HG03565 (cell line): ENCODE measurements around the gene HOXD12.

Source experiments
- ATAC-seq: cut with Tn5 transposase; IDR thresholded peaks from one replicate; pipeline ENCODE4 v1.9.1; 2021; ENCODE audit warnings: mild to moderate bottlenecking, moderate library complexity; ENCODE audit not compliant: unreplicated experiment

HOXD12 gene

GRCh38 chr2:176130957-176131847 is 31.6 kb downstream of the HOXD12 start:
- ATAC-seq, result no peak

GRCh38 chr2:176131848-176132158 is 32.2 kb downstream of the HOXD12 start:
- no peak for ATAC-seq

GRCh38 chr2:176132205-176133171 is 32.9 kb downstream of the HOXD12 start:
- no peak for ATAC-seq

GRCh38 chr2:176133389-176133788 is 33.8 kb downstream of the HOXD12 start:
- ATAC-seq, result no peak

- ATAC-seq, result no peak
These were observed 34.4 kb downstream of the HOXD12 start for GRCh38 chr2:176134035-176134434.

- ATAC-seq, result no peak
These were observed 35.4 kb downstream of the HOXD12 start for GRCh38 chr2:176135035-176135440.

- ATAC-seq, result no peak
These were observed 37.0 kb downstream of the HOXD12 start for GRCh38 chr2:176136374-176137251.

GRCh38 chr2:176137252-176137580 is 37.6 kb downstream of the HOXD12 start:
- ATAC-seq, result no peak

GRCh38 chr2:176137906-176138305 is 38.3 kb downstream of the HOXD12 start:
- no peak for ATAC-seq

GRCh38 chr2:176138526-176138922 is 38.9 kb downstream of the HOXD12 start:
- ATAC-seq, result no peak

GRCh38 chr2:176138923-176139660 is 39.5 kb downstream of the HOXD12 start:
- no peak for ATAC-seq

GRCh38 chr2:176139661-176140512 is 40.3 kb downstream of the HOXD12 start:
- no peak for ATAC-seq

- ATAC-seq, result peak; percentile 88
These were observed 41.1 kb downstream of the HOXD12 start for GRCh38 chr2:176140513-176141317.

- ATAC-seq, result no peak
These were observed 42.7 kb downstream of the HOXD12 start for GRCh38 chr2:176142281-176142680.

- no peak for ATAC-seq
These were observed 45.7 kb downstream of the HOXD12 start for GRCh38 chr2:176145085-176145969.

- ATAC-seq, result no peak
These were observed 46.5 kb downstream of the HOXD12 start for GRCh38 chr2:176146101-176146500.

- ATAC-seq, result no peak
These were observed 47.0 kb downstream of the HOXD12 start for GRCh38 chr2:176146645-176147044.
